ENCODE data around the gene PIK3R4.

The PIK3R4 gene

GRCh38 chr3:130746246-130747039 is at the start of gene PIK3R4:
Gene PIK3R4, minus strand, starts transcription at chr3:130746829. Its CDS starts 1,611 bp downstream, at chr3:130745218.
- peak; percentile 95 for DNase-seq

DNA sequence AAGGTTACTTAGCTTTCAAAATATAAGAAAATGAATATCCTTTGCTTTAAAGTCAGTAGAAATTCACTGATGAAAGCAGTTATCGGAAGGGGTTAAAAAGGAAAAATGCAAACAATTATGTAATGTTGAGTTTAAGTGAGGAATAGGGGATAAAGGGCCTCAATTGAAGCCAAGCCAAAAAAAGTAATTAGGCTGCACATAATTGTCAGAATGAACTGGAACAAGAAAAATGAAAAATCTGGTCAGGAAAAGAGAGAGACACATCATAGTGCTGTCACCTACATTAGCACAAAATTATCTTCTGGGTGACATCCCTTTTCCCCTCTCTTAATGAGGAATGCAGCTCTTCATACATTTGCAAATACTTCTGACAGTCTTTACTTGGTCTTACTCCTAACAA is 48.8 kb upstream of the PIK3R4 start:
- DNase-seq: no peak

GRCh38 chr3:130792246-130792645 is 45.6 kb upstream of the PIK3R4 start:
- DNase-seq: no peak

DNA sequence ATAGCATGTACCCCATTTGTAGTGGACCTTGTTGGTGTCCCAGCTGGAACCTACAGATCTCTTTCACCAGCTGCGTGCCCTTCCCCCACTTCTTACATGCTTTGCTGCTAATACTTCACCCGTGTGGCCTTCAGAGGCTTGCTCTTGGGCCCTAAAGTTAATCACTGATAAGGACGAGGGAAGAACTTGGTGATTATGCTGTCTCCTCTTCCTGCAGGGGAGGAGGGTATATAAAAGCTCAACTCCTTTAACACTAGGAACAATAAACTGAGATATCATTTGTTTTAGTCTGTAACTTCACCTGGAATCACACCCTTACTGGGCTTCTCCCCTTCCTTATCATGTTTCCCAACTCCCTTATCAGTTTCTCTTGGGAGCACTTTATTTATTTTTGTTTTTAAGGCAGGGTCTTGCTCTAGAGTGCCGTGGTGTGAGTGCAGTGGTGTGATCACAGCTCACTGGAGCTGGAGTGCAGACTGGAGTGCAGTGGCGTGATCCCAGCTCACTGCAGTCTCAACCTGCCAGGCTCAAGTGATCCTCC is 43.2 kb upstream of the PIK3R4 start:
- DNase-seq: no peak

DNA sequence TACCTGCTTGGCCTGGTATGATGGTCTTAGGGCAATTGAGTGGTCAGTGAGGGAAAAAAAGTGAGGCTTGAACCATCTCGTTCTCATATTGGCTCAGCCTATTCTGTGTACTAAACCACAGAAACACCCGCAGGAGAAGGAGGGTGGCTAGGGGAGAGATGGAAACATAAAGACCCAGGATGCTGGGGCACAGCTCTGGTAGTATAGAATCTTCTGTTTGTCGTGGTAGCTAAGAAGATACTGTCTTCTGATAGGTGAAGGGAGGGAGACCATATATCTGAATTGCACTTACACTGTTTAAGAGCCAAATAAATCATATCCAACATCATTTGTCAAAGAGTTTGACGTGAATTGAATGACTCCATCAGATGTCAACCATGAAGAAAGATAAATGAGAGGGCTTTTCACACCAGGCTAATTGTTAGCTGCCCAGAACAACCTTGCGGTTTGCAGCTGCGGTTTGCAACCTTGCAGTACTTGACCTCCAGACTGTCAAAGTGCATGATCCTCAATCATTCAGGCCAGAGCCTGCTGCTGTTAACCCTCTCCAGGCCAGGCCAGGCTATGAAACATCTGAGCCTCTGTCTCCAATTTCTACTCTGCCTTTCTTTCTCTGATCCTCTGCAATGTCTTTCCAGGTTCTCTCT is 40.9 kb upstream of the PIK3R4 start:
- no peak for DNase-seq

DNA sequence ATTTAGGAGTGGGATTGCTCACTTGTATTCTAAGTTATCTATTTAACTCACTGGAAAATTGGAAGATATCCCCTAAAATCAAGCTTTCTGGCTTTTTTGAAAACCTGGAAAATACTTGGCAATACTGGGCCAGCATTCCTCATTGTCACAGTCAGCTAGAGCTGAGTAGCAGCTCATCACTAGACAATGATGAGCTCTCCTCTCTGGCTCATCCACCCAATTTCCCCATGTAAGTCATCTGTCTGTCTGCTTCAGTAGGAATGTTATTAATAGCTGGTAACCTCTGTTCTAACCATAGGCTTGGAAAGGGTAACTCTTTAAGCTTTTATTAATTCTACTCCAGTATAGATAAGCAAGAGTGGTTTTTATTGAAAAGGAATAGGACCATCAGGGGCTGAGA is 39.7 kb upstream of the PIK3R4 start:
- no peak for DNase-seq

DNA sequence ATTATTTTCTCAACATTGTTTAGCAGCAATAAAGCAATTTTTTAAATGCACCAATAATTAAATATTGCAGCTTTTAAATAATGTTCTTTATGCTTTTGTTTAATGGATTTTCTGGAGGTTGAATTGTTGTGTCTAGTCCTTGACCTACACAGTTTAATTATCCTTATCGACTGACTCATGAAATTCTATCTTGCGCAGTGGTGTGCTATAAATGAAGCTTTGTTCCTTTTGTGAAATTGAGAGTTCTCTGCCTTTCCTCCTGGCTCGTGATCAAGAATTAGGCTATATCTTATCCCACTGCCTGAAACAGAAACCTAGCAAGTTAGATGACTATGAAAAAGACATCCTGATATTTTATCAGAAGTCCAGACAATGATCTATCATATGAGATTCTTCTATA is 37.0 kb upstream of the PIK3R4 start:
- DNase-seq: no peak

DNA sequence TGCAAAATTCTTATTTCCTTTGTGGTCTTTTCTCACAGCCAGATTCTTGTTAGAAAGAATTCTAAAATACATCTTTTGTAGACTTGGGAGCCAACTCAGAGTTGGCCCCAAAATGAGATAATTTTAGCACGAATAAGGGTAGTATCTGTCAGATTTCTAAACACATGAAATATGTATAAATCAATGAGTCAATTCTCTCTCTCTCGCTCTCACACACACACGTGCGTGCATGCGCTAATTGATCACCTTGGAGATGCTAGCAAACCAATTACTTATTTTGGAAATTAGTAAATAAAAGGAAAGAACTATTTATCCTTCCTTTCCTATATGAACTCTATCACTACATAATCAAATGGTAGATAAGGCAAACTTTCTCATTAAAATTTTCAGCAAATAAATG is 32.9 kb upstream of the PIK3R4 start:
- DNase-seq: no peak

DNA sequence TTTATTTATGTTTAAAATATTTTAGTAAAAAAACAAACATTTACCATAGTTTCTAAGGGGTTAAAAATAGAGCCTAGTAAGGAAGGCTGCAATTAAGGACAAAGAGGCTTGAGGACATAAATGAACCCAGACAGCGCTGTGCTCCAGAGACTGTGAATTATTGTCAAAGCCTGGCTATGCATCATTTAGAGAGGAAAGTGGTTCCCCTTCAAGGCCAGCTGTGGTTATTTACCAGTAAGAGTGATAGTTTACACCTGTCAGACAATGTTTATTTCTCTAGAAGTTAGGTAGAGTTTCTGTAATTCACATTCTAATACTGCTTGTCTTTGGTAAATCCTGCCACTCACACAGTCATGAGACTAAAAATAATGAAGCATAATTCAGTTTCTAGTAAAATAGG is 32.4 kb upstream of the PIK3R4 start:
- no peak for DNase-seq

- DNase-seq: no peak
Measured at GRCh38 chr3:130773366-130773765, 26.7 kb upstream of the PIK3R4 start.

GRCh38 chr3:130772129-130772528 is 25.5 kb upstream of the PIK3R4 start:
- no peak for DNase-seq

DNA sequence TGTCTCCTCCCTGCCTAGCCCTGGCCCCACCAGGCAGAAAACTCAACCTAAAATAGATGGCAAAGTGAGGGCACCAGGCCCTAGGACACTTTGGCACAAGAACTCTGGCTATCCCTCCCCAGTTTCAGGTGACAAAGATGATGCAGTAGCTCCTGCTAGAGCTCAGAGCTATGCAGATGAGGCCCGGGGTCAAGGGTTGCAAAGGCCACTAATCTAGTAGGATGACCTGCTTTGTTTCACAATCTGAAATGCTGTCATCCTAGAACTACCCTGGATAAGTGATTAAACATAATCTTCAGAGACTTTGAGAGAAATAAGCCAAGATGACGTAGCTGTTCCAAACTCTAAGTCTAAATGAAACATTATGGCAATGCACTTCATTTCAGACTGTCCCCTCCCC is 24.0 kb upstream of the PIK3R4 start:
- no peak for DNase-seq

DNA sequence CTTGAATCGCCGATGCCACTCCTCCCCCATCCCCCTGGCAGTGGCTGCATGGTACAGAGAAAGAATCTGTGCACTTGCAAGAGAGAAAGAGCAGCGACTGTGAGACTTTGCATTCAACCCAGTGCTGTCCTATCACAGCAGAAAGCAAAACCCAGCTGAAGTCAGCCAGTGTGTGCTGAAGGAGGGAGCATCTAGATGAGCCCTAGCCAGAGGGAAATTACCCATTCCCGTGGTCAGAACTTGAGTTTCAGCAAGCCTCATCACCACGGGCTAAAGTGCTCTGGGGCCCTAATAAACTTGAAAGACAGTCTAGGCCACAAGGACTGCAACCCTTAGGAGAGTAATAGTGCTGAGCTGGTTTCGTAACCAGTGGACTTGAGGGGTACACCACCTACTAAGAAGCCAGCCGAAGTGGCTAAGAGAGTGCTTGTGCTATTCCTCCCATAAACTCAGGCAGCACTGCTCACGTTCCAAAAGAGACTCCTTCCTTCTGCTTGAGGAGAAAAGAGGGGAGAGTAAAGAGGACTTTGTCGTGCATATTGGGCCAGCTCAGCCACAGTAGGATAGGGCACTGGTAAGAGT is 15.2 kb upstream of the PIK3R4 start:
- DNase-seq: no peak

DNA sequence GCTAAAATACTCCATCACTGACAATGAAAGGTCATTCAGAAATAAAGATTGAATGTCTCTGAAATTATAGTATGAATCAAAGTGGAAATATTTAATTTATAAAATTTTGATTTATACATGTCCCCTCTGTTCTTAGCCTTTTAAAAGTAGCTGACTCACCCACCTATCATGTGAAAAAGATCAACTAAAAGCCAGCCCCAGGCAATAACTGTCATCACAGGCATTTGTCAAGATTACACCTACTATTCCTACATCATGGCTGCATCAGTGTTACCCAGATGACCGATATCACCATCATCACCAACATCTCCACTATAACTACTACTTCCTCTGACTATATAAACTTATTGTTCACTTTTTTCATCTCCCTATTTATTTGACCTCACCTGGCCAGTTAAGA is 14.3 kb upstream of the PIK3R4 start:
- no peak for DNase-seq

GRCh38 chr3:130759692-130760338 is 13.2 kb upstream of the PIK3R4 start:
- peak; percentile 54 for DNase-seq

DNA sequence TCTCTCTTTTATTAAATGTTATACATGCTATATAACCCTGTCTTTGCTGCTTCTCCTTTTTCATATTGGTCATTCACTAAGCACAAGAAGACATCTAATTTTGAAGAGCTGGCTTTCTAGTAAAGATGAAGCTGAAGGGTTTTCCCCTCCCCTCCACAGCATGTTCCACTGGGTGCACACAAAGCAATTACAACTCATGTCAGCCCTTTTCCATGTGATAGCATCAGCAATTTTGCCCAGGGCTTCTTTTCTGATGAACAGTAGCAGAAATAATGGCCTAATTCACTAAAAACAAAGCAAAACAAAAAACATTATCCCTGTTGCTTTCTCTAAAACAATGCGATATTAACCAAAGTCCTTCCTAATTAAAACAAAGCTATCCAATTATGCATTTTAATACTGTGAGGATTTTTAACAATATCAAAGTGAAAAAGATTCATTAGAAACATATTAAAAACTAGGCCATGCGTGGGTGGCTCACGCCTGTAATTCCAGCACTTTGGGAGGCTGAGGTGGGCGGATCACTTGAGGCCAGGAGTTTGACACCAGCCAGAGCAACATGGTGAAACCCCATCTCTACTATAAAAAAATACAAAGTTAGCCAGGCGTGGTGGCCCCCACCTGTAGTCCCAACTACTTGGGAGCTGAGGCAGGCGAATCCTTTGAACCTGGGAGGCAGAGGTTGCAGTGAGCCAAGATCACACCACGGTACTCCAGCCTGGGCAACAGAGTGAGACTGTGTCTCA is 12.2 kb upstream of the PIK3R4 start:
- no peak for DNase-seq

- DNase-seq: no peak
Measured at GRCh38 chr3:130757611-130758150, 11.1 kb upstream of the PIK3R4 start.

DNA sequence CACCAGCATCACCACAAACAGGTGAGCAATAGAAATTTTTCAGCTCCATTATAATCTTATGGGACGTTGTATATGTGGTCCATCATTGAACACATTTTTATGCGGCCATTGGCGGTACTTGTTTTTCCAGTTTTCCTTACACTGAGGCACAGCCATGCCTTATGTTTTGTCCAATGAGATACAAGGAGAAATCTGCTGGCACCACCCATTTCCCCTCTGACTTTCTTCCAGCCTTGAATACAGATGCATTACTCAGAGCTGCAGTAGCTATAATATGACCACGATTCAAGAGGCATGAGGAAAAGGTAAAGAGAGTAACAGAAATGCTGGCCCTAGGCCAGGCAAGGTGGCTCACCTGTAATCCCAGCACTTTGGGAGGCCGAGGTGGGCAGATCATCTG is 9.0 kb upstream of the PIK3R4 start:
- DNase-seq: no peak

DNA sequence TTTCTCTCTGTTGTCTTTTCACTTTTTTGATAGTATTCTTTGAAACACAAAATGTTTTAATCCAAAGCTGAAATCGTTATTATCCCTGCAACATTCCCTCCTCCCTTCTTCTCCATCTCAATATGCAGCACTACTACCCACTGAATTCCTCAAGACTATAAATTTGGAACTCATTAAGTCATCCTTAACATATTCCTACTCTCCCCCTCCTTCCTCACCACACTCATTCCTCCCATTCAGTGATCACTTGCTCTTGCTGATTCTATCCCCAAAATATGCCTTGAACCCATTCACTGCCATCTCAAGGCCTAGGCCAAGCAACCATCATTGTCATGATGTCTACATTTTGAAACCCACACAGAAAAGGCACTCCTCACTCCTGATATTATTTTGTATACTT is 2.4 kb upstream of the PIK3R4 start:
- DNase-seq: no peak

DNA sequence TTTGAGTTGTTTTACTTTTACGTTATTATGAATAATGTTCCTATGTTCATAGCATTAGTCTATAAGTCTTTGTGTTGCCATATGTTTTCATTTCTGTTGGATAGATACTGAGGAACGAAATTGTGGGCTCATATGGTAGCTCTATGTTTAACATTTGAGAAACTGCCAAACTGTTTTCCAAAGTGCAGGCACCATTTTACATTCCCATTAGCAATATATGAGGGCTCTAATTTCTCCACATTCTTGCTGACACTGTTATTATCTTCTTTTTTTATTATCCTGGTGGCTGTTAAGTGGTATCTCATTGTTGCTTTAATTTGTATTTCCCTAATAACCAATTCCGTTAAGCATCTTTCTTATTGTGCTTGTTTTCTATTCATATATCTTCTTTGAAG is 1.8 kb upstream of the PIK3R4 start:
- no peak for DNase-seq

- DNase-seq: no peak
Measured at GRCh38 chr3:130743354-130743753, 3.3 kb downstream of the PIK3R4 start.

- no peak for DNase-seq
Measured at GRCh38 chr3:130741946-130742610, 4.6 kb downstream of the PIK3R4 start.

All from stimulated activated CD4-positive, alpha-beta T cell treated with anti-CD3 and anti-CD28 coated beads, Interleukin-1b, Interleukin-23, amount 100 ng/mL, for 48 hours (primary cell).